ENCODE measurements around the gene TMEM163.

DNA sequence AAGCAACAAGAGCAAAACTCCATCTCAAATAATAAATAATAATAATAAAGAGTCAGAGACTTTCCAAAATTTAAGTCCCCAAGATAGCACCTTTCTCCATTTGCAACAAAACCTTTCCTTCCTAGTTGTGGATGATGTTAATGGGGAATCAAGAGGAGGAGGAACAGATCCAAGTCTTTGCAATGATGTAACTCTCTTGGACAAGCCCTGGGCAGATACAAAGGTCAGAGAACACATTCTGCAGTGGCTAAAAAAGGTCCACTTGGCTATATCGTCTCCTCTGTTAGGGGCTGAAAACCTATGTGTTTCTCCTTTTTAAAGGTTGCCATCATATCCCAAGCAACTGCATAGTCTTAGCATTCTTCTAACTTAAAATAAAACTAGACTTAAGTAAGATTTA lies 151.1 kb downstream of the TMEM163 start:
- no peak for TF ChIP-seq POLR2A (IDR thresholded peaks at IDR 0.05; ENCODE audit: low read length)
- no peak for TF ChIP-seq GATA1 (IDR thresholded peaks at IDR 0.05; ENCODE audit: low read depth, low read length)
